Kidney (tissue), 14 donors: ENCODE results near the gene LIMK1. TPM values are rescaled to one million over a fixed set of nuclear protein-coding genes. Genes with fewer than 3 reads are reported as not detected.

Experiments
- DNase-seq, 5 donors: peaks; one replicate each; pipeline ENCODE4 v3.0.0-alpha.2; 2013 to 2020
- FAIRE-seq: peaks from 2 replicates; lab custom pipeline; 2012; peaks lifted over from hg19 to GRCh38; lab: Jason Lieb, UNC
- H3K27ac ChIP-seq, 2 donors: one replicate each; pipeline ENCODE4 v1.7.0; 2013; ENCODE audit warnings: low read depth in 2 of 2, low read length in 2 of 2, inconsistent platforms in 1 of 2
- H3K27me3 ChIP-seq: one replicate; pipeline ENCODE4 v1.7.1; 2013; ENCODE audit warnings: low read length, inconsistent platforms; ENCODE audit not compliant: control insufficient read depth, insufficient read depth
- H3K36me3 ChIP-seq, 3 donors: one replicate each; pipeline versions ENCODE4 v1.7.0 to v1.7.1; 2013; ENCODE audit warnings: low read length in 3 of 3, control low read depth in 1 of 3, inconsistent platforms in 1 of 3; ENCODE audit not compliant: insufficient read depth in 3 of 3, control insufficient read depth in 2 of 3
- H3K4me1 ChIP-seq, 3 donors: one replicate each; pipeline versions ENCODE4 v1.7.0 to v1.7.1; 2013; ENCODE audit warnings: low read length in 3 of 3, inconsistent platforms in 1 of 3, low read depth in 1 of 3; ENCODE audit not compliant: control insufficient read depth in 2 of 3, insufficient read depth in 2 of 3
- H3K4me3 ChIP-seq, 3 donors: one replicate each; pipeline versions ENCODE4 v1.7.0 to v1.8.1; 2013; ENCODE audit warnings: low read length in 3 of 3, control low read depth in 1 of 3, inconsistent platforms in 1 of 3
- H3K9ac ChIP-seq, 3 donors: one replicate each; pipeline versions ENCODE4 v1.7.0 to v1.7.1; 2013; ENCODE audit warnings: low read length in 3 of 3, control low read depth in 1 of 3, inconsistent platforms in 1 of 3
- H3K9me3 ChIP-seq, 3 donors: one replicate each; pipeline versions ENCODE4 v1.7.0 to v1.7.1; 2013; ENCODE audit warnings: low read length in 3 of 3, control low read depth in 1 of 3, inconsistent platforms in 1 of 3; ENCODE audit not compliant: control insufficient read depth in 2 of 3, insufficient read depth in 1 of 3
- intact Hi-C: fragments of 100-400 bp; cut with DNase I; formaldehyde crosslinking; loops from one replicate; pipeline ENCODE4 v1.11.1; 2022
- polyA plus RNA-seq: library from polyadenylated mRNA; stranded (reverse); fragments of 350-450 nt; fragmentation: Illumina TruSeq; extraction: RNeasy Lipid Tissue Mini Kit (QIAGEN cat#74804); gene quantifications from one replicate; pipeline ENCODE4 v1.2.3, GENCODE V29; 2014; ENCODE audit warnings: low read depth, low replicate concordance; ENCODE audit not compliant: insufficient read depth
- total RNA-seq: library from RNA; stranded (reverse); fragmentation: NEBNext Ultra II Directional; extraction: Animal tissue kit (Norgen Biotek cat#: 25700); gene quantifications from one replicate; pipeline ENCODE4 v1.2.1, GENCODE V29; 2021
- TF ChIP-seq, protein P1 (sequence below): IDR thresholded peaks from 3 replicates; pipeline ENCODE4 v1.5.1; 2012; ENCODE audit warnings: mild to moderate bottlenecking, moderate library complexity, borderline replicate concordance; ENCODE audit not compliant: insufficient read depth; ENCODE audit errors: extremely low read depth
- donor health status: control.
- donor health status: control.
- donor health status: control.
- donor health status: control.
- donor health status: control.
- donor health status: DM: yes; HTN: yes; CAD: no.
- donor health status: Normal renal cell carcinoma (clear cell type).

Gene LIMK1
- total and polyA plus RNA-seq, 2 donors from 2014 or later: 9.1 to 23.8 TPM

- no peak overlapping the region for H3K9ac ChIP-seq
- no peaks in the 10 kb centered on the region for H3K36me3 ChIP-seq
- no peaks in the 10 kb centered on the region for H3K4me1 ChIP-seq
- DNase-seq (no peak), FAIRE-seq (no peak)
- TF ChIP-seq, protein P1, sequence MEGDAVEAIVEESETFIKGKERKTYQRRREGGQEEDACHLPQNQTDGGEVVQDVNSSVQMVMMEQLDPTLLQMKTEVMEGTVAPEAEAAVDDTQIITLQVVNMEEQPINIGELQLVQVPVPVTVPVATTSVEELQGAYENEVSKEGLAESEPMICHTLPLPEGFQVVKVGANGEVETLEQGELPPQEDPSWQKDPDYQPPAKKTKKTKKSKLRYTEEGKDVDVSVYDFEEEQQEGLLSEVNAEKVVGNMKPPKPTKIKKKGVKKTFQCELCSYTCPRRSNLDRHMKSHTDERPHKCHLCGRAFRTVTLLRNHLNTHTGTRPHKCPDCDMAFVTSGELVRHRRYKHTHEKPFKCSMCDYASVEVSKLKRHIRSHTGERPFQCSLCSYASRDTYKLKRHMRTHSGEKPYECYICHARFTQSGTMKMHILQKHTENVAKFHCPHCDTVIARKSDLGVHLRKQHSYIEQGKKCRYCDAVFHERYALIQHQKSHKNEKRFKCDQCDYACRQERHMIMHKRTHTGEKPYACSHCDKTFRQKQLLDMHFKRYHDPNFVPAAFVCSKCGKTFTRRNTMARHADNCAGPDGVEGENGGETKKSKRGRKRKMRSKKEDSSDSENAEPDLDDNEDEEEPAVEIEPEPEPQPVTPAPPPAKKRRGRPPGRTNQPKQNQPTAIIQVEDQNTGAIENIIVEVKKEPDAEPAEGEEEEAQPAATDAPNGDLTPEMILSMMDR: no peak
- no peak overlapping the region for H3K4me3 ChIP-seq
- intact Hi-C loops: no loop called here
- H3K27ac ChIP-seq: no peak overlapping the region
- no peaks in the 10 kb centered on the region for H3K27me3 ChIP-seq
- H3K9me3 ChIP-seq: no peaks in the 10 kb centered on the region
Measured at GRCh38 chr7:74149071-74149470, 65.5 kb downstream of the LIMK1 start.

DNA sequence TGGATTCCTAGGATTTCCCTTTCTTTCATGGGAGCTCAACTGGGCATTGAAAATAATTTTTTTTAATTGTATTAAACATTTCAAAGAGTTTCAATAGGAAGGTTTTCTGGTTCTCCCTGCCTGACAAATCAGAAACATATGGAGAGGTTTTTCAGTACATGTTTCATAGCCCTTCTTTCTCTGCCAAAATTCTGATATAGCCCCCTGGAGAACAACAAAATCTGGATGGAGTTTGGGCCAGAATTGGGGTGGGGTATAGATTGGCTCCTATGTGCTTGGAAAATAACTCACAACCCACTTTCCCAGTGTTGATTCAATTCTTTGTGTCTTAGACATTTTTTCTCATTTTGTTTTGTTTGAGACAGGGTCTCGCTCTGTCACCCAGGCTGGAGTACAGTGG is 66.0 kb downstream of the LIMK1 start:
- Histone ChIP-seq H3K9ac (no peak overlapping the region), H3K36me3 (no peaks in the 10 kb centered on the region), H3K9me3 (no peaks in the 10 kb centered on the region), H3K4me1 (no peaks in the 10 kb centered on the region), H3K27ac (no peak overlapping the region), H3K4me3 (no peak overlapping the region), H3K27me3 (no peaks in the 10 kb centered on the region)
- intact Hi-C loops: no loop called here
- no peak for DNase-seq
- TF ChIP-seq, protein P1: no peak
- FAIRE-seq: no peak

DNA sequence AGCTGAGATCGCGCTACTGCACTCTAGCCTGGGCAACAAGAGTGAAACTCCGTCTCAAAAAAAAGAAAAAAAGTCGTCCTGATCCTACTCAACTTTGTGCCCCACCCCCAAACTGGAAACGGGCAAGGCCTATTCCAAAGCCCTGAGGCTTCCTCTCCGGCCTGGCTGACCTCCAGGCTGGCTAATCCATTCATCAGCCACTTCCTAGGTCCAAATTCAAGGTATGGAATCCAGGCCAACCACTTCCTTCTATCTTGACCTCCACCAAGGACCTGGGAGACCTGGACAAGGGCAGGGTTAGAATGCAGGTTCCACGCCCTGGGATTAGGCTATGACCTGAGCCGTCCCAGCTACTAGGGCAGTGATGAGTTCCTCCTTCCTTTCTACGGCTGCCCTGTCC is 70.1 kb downstream of the LIMK1 start:
- Histone ChIP-seq H3K4me3 (no peak overlapping the region), H3K27me3 (no peaks in the 10 kb centered on the region), H3K4me1 (no peaks in the 10 kb centered on the region), H3K27ac (no peak overlapping the region), H3K36me3 (no peaks in the 10 kb centered on the region), H3K9me3 (no peaks in the 10 kb centered on the region), H3K9ac (no peak overlapping the region)
- TF ChIP-seq, protein P1: no peak
- DNase-seq (no peak), FAIRE-seq (no peak)
- intact Hi-C loops: no loop called here

- intact Hi-C loops: no loop called here
- Histone ChIP-seq H3K27me3 (no peaks in the 10 kb centered on the region), H3K36me3 (no peaks in the 10 kb centered on the region), H3K4me1 (no peaks in the 10 kb centered on the region), H3K9ac (no peak overlapping the region), H3K4me3 (no peak overlapping the region), H3K9me3 (no peaks in the 10 kb centered on the region), H3K27ac (no peak overlapping the region)
- no peak for FAIRE-seq
- TF ChIP-seq, protein P1: no peak
- no peak for DNase-seq
Measured at GRCh38 chr7:74155810-74156395, 72.3 kb downstream of the LIMK1 start.
